GM04504 (cell line): ENCODE results near the gene LIPI.
"Not testable (repeated sequence)": the region's sequence is repeated elsewhere in the genome, so short reads cannot be mapped to it uniquely, and the experiment has no call there.

Source experiments
- DNase-seq: peaks from one replicate; pipeline ENCODE4 v3.0.0-alpha.2; 2012; ENCODE audit warnings: low read depth

Gene LIPI

GRCh38 chr21:14210738-14211137 is at the start of gene LIPI:
TSS of gene LIPI (minus strand) at chr21:14210955. CDS start at chr21:14210845, 110 bp downstream.
- DNase-seq, result no peak

- DNase-seq, result no peak
Observed at GRCh38 chr21:14260174-14260764, 49.5 kb upstream of the LIPI start.

GRCh38 chr21:14259747-14260146 is 49.0 kb upstream of the LIPI start:
- DNase-seq, result peak; percentile 7

- no peak for DNase-seq
Observed at GRCh38 chr21:14251336-14251735, 40.6 kb upstream of the LIPI start.

GRCh38 chr21:14245711-14246110 is 35.0 kb upstream of the LIPI start:
- no peak for DNase-seq

GRCh38 chr21:14244911-14245310 is 34.2 kb upstream of the LIPI start:
- DNase-seq, result no peak

- DNase-seq, result no peak
Observed at GRCh38 chr21:14243874-14244273, 33.1 kb upstream of the LIPI start.

- no peak for DNase-seq
Observed at GRCh38 chr21:14243461-14243860, 32.7 kb upstream of the LIPI start.

- no peak for DNase-seq
Observed at GRCh38 chr21:14241297-14241696, 30.5 kb upstream of the LIPI start.

- DNase-seq, result no peak
Observed at GRCh38 chr21:14239281-14239680, 28.5 kb upstream of the LIPI start.

- DNase-seq, result no peak
Observed at GRCh38 chr21:14236180-14236579, 25.4 kb upstream of the LIPI start.

- DNase-seq, result no peak
Observed at GRCh38 chr21:14235101-14235500, 24.3 kb upstream of the LIPI start.

GRCh38 chr21:14229399-14229798 is 18.6 kb upstream of the LIPI start:
- no peak for DNase-seq

- no peak for DNase-seq
Observed at GRCh38 chr21:14223365-14223764, 12.6 kb upstream of the LIPI start.

- no peak for DNase-seq
Observed at GRCh38 chr21:14215971-14216641, 5.4 kb upstream of the LIPI start, which contains the start of gene RBM11. TSS of gene RBM11 (plus strand) at chr21:14216157. CDS start at chr21:14216187, 30 bp downstream.

GRCh38 chr21:14213164-14213563 is 2.4 kb upstream of the LIPI start:
- DNase-seq, result no peak

- no peak for DNase-seq
Observed at GRCh38 chr21:14206222-14206621, 4.5 kb downstream of the LIPI start.

GRCh38 chr21:14166463-14167223 is 44.1 kb downstream of the LIPI start:
- DNase-seq, result not testable (repeated sequence)

- no peak for DNase-seq
Observed at GRCh38 chr21:14143999-14144398, 66.8 kb downstream of the LIPI start.

- DNase-seq, result no peak
Observed at GRCh38 chr21:14124266-14124665, 86.5 kb downstream of the LIPI start.

GRCh38 chr21:14121719-14122118 is 89.0 kb downstream of the LIPI start:
- no peak for DNase-seq

GRCh38 chr21:14120091-14120734 is 90.5 kb downstream of the LIPI start:
- DNase-seq, result peak; percentile 2

GRCh38 chr21:14119038-14119437 is 91.7 kb downstream of the LIPI start:
- no peak for DNase-seq
